NB4 (cell line): Measurements from ENCODE around the gene SH3RF2.

Experiments used
- CTCF ChIP-seq: IDR thresholded peaks from one replicate; pipeline ENCODE4 v1.5.1; 2012; ENCODE audit warnings: low read depth, low read length
- POLR2A ChIP-seq: IDR thresholded peaks from 2 replicates; pipeline ENCODE4 v1.6.1; 2011; ENCODE audit warnings: mild to moderate bottlenecking; ENCODE audit not compliant: insufficient read length; ENCODE audit errors: extremely low read depth

GRCh38 chr5:145960848-145961600 lies 24.6 kb downstream of the SH3RF2 start:
- no peak for TF ChIP-seq CTCF
- TF ChIP-seq POLR2A, result no peak
